DLD1 (cell line): ENCODE data around the gene FAM9C.

ENCODE experiments used
- in situ Hi-C: cut with HindIII; loops from 2 replicates; pipeline ENCODE4 v1.10.0; 2017; ENCODE audit warnings: low sequenced_read_pairs

Gene FAM9C

DNA sequence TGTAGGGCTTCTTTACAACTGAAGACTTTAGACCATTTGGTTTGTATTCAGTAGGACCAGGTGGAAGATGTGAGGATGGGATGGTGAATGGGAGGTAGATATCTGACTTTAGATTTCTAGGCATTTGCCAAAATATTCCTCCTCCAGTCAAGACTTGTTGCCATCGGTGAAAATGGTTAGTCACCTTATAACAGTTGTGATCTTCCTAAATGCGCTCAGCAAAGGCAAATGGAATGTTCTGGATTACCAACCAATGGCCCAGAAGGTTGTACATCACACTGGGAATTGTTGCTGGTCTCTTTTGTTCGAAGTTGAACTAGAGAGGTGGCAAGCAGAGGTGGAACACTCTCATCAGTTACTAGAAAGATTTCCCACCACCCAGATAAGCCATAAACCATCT is 35.6 kb downstream of the FAM9C start:
- in situ Hi-C loops = no loop called here

DNA sequence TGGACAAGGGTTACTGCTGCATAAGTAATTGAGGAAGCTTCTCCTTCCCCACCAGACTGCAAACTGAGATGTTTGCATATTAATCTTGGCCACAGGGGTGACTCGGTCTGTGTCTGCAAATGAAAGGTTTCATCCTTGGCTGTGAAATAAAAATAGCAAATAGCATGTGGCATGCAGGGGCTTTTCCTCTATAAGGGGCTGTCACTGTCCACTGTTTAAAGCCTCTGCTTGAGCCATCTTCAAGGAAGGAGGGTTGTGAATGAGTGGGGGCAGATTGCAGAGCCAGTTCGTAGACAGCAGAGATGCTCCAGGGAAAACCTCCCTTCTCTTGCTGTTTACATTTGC is 36.3 kb downstream of the FAM9C start:
- in situ Hi-C loops = no loop called here

DNA sequence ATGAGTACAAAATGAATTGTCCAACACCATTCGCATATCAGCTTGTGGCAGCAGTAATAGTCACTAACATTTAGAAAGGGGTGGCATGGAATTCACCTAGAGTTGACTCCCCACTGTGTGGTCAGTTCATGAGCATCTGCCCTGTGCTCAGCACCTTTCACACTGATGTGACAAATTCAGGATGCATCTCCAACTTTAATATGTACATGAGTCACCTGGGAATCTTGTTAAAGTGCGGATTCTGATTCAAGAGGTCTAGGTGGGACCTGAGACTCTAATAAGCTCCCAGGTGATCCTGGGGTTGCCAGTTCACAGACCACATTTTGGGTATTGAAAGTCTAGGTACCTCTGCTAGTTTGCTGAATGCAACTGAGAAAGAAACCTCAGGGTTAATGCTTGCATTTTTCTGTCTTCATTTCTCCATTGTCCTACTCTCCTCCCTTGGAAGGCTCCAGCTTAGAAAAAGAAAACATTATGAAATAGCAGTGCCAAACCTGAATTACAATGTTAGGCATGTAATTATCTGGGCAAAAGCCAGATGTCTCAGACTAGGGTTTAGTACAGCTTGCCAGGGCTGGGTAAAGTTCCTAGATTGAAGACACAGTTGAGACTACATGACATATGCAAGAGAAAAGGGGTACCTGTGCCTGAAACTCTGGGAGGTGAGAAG is 36.8 kb downstream of the FAM9C start:
- in situ Hi-C loops = no loop called here

DNA sequence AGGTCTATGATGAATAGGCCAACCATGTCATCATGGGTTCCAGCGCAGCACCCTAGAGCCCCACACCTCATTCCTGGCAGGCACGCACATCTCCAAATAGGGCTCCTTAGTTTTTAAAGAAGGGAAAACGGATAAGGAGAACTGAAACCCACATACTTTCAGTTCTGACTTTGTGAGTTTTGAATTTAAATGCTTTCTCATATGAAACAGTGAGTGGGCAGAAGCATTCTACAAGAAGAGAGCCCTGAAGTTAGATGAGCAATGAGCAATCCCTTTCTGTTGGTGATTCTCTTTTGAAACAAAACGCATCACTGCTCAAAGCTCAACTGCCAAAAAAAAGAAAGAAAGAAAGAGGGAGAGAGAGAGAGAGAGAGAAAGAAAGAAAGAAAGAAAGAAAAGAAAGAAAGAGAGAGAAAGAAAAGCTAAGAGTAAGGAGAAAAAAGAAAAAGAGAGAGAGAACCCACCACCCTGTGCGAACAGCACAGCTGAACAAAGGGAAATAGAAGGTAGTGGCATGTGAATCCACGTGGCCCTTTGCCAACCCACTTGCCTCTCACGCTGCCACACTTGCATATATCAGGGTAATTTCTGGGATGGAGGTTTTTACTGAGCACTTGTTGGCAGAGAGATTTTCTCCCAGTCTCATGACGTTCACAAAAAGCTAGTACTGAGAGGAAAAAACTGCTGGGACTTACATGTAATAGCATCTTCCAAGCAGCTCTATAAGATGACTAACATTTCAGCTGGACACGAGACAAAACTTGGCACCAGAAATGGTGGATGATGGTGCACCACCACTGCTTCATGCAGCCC is 38.6 kb downstream of the FAM9C start:
- in situ Hi-C loops = no loop called here

DNA sequence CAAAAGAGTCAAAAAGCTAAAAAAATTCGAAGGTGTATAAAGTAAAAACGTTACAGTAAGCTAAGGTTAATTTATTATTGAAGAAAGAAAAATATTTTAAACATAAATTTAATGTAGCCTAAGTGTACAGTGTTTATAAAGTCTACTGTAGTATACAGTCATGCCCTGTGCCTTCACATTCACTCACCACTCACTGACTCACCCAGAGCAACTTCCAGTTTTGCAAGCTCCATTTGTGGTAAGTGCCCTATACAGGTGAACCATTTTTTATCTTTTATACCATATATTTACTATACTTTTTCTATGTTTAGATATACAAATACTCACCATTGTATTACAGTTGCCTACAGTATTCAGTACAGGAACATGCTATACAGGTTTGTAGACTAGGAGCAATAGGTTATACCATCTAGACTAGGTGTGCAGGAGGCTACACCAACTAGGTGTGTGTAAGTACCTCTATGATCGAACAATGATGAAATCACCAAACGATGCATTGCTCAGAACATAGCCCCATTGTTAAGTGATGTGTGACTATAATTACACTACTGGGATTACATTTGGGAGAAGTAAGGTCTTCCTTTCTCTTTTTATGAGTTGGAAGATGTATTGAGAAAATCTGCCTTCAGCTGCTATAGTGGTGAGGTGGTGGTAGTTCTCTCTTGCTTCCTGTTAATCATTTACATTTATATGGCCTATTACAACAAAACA is 42.3 kb downstream of the FAM9C start:
- in situ Hi-C loops = no loop called here

DNA sequence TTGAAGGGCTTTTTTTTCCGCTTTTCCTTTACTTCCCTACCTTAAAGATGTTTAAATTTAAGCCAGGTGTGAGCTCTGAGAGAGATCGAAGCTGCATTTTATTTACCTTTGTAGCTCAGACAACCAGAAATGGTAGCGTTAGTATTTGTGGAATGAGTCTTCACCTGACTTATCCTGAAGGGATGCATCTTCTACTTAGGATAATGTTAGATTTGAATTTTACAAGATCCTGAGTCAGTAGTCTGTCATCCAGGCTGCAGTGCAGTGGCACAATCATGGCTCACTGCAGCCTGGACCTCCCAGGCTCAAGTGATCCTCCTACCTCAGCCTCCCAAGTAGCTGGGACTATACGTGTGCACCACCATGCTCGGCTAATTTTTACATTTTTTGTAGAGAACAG is 43.3 kb downstream of the FAM9C start:
- in situ Hi-C loops = no loop called here

DNA sequence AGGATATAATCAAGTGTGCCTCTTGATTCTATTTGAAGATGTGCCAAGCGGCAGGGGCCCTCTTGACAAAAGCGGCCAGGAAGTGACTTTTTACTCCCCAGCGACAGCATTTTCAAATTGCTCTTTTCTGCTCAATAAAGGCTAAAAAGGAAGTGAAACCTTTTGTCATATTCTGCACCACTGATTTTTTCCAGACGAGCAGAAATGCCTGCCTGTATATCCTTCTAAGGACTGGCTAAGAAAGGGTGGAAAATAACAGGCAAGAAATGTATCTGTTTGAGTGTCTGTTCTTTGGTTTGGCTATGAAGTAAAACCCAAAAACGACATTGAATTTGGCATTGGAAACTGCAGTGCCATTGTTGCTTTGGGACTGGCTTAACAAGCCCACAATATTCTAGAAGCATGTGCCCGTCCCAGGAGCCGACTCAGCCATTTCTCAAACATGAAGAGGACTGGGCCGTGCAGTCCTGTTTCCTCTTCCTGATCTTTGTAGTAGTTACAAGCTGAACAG is 44.1 kb downstream of the FAM9C start:
- in situ Hi-C loops = no loop called here

DNA sequence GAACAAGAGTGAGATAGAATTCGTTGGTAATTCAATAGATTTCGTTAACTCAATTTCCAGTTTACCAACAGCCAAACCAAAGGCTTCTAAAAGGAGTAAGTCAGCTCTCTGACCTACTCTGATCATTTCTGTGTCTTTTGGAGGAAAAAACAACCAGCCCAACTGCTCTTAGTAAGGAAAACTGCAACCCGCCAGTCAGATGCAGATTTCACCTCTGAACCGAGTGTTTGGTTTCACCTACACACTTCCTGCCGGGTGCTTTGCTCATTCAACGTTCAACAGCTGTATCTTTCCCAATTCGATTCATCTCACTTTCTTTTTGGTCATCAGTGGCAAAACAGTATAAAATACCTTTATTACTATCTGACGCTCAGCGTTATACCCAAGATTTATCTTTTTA is 45.0 kb downstream of the FAM9C start:
- in situ Hi-C loops = no loop called here

DNA sequence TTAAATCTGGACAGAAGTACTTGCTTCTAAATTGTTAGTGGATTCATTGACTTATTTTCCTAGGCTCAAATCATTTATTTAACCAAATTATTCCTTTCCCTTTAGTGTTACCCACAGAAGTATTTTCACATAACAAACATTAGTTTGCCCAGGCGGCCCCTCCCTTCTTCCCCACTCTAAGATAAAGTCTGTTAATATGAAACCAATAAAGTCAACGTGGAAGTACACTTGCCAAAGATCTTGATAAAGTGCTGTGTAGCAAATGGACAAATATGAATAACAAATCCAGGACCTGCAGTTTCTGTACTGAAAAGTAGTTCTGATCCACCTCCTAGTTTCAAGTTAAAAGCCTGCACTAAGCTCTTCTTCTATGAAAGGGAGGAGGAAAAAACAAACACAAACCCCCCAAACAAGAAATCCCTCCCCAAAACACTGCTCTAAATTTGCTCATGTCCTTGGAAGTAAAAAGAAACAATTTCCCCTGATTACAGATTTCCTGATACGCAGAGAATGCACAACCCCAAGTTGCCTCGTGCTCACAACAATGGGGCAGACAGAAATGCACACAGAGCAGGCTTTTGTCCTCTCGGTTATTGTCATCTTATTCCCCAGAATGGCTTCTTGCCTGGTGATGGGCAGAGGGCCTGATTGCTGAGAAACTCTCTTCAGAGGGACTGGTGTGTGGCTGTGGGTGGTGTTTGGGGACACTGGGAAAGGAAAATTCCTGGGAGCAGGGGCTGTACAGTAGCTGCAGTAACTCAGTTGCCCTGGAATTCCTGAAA is 46.3 kb downstream of the FAM9C start:
- in situ Hi-C loops = no loop called here

DNA sequence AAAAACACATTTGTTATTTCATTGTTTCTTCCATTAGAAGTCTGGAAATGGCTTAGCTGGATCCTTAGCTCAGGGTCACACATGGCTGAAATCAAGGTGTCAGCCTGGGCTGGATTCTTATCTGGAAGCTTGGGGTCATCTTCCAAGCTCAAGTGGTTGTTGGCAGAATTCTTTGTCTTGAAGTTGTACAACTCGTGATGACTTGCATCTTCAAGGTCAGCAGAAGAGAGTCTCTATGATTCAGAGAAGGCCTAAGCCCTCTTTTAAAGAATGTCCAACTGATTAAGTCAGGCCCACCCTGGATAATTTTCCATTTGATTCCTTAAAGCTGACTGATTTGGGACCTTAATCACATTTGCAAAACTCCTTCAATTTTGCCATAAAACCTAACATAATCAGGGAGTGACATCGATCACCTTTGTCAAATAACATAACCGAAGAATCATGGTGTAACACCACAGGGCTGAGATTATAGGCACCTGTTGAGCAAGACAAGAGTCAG is 47.4 kb downstream of the FAM9C start:
- in situ Hi-C loops = no loop called here

DNA sequence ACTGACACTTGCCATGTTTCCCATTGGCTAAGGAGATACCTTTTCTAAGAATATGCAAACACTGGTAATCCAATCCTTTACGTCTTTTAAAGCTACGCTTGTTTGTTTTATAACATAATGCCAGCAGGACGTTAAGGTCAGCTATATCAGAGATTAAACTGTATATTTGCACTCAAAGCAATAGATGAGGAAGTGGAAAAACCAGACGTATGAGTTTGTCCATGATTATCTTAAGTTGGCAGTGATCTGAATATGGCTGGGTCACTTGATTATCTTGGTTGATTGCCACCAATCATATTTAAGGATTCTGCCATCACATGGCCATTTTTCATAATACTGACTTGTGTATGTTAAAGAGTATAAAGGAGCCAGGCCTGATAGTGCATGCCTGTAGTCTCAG is 50.1 kb downstream of the FAM9C start:
- in situ Hi-C loops = no loop called here

DNA sequence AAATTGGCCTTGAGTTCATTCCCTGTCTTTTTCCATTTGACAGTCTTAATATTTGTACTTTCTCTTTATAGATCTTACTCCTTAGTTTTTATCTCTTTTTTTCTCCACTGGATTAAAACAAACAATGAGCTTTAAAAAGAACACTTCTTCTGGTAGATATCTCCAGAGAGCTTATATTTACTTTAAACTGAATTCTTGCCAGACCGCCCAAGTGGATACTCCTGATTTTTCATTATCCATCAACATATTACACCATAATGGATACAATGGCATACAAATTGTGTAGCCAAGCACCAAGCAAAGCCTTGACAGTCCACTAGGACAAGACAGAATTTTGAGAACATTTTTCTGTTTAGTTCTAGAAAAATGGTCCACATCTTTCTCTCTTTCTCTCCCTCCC is 50.6 kb downstream of the FAM9C start:
- in situ Hi-C loops = no loop called here

DNA sequence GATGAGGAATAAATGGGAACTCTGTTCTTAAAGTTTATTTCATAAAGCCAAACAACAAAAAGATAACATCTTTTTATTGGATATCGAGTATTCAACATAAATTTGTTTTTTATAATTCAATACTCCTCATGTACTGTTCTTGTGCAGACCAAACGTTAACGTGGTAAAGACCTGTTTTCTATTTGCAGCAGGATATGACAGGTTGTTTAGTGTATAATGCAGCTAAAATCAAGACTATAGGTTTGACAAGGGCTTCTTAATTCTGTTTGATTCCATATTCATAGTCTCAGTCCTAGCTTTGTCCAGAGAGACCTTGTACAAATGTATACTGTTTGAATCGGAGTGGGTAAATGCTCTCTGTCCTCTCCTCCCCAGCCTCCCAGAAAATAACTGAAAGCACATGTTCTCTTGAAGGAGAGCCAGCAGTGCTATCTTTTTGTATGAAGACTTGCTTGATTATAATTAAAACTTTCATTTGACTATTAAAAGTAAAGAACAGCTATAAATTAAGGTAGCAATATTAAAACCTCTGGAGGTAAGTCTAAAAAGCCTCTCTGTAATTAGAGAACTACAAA is 51.8 kb downstream of the FAM9C start:
- in situ Hi-C loops = no loop called here

DNA sequence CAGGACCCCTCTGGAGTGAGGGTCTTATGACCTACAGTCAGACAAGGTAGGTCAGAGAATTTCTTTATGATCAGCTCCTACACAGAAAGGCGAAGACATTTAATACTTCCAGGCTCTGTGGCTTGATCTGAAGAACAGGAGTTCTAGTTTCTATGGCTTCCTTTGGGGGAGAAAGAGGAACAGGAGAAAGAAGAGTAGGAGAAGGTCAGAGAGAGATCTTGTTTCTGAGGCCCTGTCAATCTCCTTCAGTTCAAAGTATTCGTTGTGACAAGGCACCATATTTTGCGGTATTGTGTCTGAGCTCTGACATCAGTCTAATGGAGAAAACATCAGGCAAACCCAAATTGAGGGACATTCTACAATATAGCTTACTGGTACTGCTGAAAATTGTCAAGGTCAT is 52.8 kb downstream of the FAM9C start:
- in situ Hi-C loops = no loop called here

DNA sequence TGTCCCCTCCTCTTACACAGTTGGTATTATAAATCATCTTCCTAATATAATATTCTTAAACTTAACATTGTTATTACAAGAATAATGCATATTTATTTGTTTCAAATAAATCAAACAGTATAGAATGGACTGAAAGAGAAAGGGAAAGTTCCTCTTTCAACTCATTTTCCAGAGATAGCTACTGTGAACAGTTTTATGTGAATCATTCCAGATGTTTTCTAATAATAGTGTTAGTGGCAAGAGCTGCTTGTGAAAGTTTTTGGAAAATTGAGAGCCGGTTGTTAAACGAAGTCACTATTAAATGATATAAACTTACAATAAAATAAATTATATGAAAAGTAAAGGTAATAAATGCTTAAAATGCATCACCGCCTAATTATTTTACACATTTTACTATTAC is 55.0 kb downstream of the FAM9C start:
- in situ Hi-C loops = no loop called here

DNA sequence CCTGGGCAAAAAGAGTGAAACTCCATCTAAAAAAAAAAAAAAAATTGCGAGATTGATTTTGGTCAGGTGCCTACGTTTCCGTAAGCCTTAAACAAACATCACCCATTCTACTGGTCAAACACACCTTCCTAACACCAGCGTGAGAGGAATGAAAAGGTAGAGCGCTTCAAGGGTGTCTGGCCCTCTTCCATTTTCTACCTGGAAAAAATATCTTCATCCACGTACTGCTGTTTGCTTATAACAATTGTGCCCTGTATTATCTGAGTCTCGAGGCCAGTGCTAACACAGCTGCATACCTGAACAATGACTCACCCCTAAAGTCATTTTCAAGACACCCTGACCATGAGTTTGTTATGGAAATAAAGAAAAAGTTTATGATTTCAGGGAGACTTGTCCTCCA is 55.6 kb downstream of the FAM9C start:
- in situ Hi-C loops = no loop called here

DNA sequence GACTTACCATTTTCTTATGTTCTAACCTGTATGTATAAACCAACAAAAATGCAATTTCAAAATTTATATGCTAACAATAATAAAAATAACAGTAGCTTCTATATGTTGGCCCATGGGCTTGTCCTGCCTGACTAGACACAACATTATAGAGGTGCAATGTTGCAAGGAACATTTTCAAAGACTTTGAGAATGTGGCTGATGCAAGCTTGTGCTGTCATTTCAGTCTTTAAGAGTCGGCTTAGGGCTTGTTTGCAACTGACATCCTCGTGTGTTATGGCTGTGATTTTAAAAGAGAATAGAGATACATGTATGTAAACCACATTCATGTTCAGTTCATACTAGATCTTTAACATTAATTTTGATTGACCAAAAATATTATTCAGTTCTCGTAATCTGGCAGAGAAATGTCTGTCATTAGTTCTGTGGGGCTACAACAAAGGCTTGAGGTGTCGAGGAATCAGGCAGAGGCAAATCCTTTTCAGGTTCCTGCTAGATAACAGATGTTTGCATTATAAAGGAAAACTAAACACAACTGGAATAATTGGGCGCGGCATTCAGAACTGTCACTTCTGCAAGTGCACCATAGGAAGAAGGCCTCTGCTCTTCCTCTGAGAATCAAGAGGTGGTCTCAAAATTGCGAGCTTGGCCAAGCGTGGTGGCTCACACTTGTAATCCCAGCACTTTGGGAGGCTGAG is 56.4 kb downstream of the FAM9C start:
- in situ Hi-C loops = no loop called here

DNA sequence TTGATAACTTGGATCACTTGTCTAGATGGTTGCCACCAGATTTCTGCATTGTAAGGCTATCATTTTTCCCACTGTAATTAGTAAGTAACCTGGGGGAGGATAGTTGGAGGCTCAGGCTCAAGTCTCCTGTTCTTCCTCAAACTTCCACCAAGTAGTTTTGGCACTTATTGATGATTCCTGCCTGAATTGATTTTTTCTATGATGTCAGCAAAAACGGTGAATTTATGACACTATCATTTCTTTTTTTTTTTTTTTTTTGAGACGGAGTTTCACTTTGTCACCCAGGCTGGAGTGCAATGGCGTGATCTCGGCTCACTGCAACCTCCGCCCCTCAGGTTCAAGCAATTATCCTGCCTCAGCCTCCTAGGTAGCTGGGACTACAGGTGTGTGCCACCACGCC is 57.1 kb downstream of the FAM9C start:
- in situ Hi-C loops = no loop called here

DNA sequence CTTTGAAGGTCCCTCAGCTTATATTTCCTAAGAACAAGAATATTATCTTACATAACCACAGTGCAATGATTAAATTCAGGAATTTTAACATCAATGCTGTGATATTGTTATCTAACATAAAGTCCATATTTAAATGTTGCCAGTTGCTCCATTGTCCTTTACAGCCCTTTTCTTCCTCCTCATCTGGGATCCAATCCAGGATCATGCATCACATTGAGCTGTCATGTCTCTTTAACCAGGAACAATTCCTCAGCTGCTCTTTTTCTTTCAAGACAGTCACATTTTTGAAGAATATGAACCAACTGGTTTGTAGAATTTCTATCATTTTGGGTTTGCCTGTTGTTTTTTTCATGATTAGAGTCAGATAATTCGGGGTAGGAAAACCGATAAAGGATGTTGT is 57.5 kb downstream of the FAM9C start:
- in situ Hi-C loops = no loop called here

DNA sequence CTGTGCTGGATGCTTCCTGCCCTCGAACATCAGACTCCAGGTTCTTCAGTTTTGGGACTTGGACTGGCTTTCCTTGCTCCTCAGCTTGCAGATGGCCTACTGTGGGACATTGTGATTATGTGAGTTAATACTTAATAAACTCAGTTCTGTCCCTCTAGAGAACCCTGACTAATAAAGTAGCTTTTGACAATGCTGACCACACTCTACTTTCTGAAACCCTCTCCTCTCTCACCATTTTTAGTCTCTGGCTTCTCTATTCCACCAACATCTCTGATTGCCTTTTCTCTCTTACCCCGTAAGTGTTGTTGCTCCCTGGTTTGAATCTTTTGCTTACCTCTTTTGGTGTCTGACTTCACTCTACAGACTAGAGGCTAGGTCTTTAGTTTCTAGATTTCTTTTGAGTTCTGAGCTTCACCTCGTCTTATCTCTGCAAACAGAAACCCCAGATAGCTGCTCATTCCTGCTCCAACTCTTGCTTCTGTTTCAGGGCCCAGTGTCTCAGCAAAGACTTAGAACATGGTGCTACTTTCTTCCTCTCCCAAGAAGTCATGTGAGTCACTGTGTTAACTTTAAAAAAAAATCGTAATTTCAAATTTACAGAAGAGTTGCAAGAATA is 58.1 kb downstream of the FAM9C start:
- in situ Hi-C loops = no loop called here
